Stimulated activated CD8-positive, alpha-beta memory T cell treated with anti-CD3 and anti-CD28 coated beads, Interleukin-4, amount 100 ng/mL, for 24 hours (primary cell): ENCODE results near the gene SH2D3C.

Source experiments
- DNase-seq: peaks from one replicate; pipeline ENCODE4 v3.0.0-alpha.2; 2020; ENCODE audit warnings: low read depth

Gene SH2D3C

GRCh38 chr9:127739614-127740330 lies 38.7 kb downstream of the SH2D3C start:
- no peak for DNase-seq

- DNase-seq, result no peak
Measured at GRCh38 chr9:127738666-127739065, 39.8 kb downstream of the SH2D3C start.

- no peak for DNase-seq
Measured at GRCh38 chr9:127735530-127736185, 42.8 kb downstream of the SH2D3C start.

GRCh38 chr9:127734747-127735529 lies 43.5 kb downstream of the SH2D3C start, which contains the start of gene TOR2A:
TOR2A (minus strand) TSS chr9:127735294; CDS start chr9:127735270, 24 bp downstream.
- peak; percentile 97 for DNase-seq

GRCh38 chr9:127734247-127734746 lies 44.2 kb downstream of the SH2D3C start:
- DNase-seq, result no peak

GRCh38 chr9:127733614-127734013 lies 44.9 kb downstream of the SH2D3C start:
- DNase-seq, result no peak

GRCh38 chr9:127732444-127732843 lies 46.0 kb downstream of the SH2D3C start:
- DNase-seq, result no peak

GRCh38 chr9:127731938-127732337 lies 46.5 kb downstream of the SH2D3C start:
- no peak for DNase-seq

- no peak for DNase-seq
Measured at GRCh38 chr9:127730799-127731410, 47.6 kb downstream of the SH2D3C start.

- no peak for DNase-seq
Measured at GRCh38 chr9:127730262-127730661, 48.2 kb downstream of the SH2D3C start.

GRCh38 chr9:127729522-127730256 lies 48.8 kb downstream of the SH2D3C start:
- no peak for DNase-seq

GRCh38 chr9:127728808-127729207 lies 49.7 kb downstream of the SH2D3C start:
- no peak for DNase-seq

GRCh38 chr9:127726871-127727270 lies 51.6 kb downstream of the SH2D3C start:
- no peak for DNase-seq

- DNase-seq, result no peak
Measured at GRCh38 chr9:127724012-127724411, 54.5 kb downstream of the SH2D3C start.

GRCh38 chr9:127723444-127723843 lies 55.0 kb downstream of the SH2D3C start:
- DNase-seq, result no peak

GRCh38 chr9:127723013-127723412 lies 55.5 kb downstream of the SH2D3C start:
- no peak for DNase-seq

GRCh38 chr9:127722055-127722745 lies 56.3 kb downstream of the SH2D3C start:
- no peak for DNase-seq

- DNase-seq, result no peak
Measured at GRCh38 chr9:127721391-127721821, 57.1 kb downstream of the SH2D3C start.

GRCh38 chr9:127720865-127721227 lies 57.6 kb downstream of the SH2D3C start:
- no peak for DNase-seq

GRCh38 chr9:127720031-127720864 lies 58.2 kb downstream of the SH2D3C start:
- no peak for DNase-seq
